ENCODE measurements around the gene TMPRSS3.

TMPRSS3 gene

GRCh38 chr21:42426876-42427480 is 31.1 kb upstream of the TMPRSS3 start:
- Histone ChIP-seq H3K27me3 (ENCODE audit: control insufficient read depth in 1 of 2, insufficient read depth in 2 of 2, low read length in 2 of 2) (peaks cover 0 to 6% of the 10 kb centered on the region in 2 donors), H3K9ac (ENCODE audit: low read length) (no peak overlapping the region), H3K27ac (ENCODE audit: low read depth, low read length) (no peak overlapping the region), H3K36me3 (ENCODE audit: insufficient read depth, low read length) (no peaks in the 10 kb centered on the region), H3K4me1 (ENCODE audit: insufficient read depth, low read length) (no peaks in the 10 kb centered on the region), H3K4me3 (ENCODE audit: low read depth in 1 of 2, low read length in 2 of 2) (no peak overlapping the region), H3K9me3 (ENCODE audit: low read length) (peaks cover under 1% of the 10 kb centered on the region)

- H3K36me3 ChIP-seq (ENCODE audit: insufficient read depth, low read length), result no peaks in the 10 kb centered on the region
- H3K9ac ChIP-seq (ENCODE audit: low read length), result no peak overlapping the region
- H3K4me3 ChIP-seq (ENCODE audit: low read depth in 1 of 2, low read length in 2 of 2), result no peak overlapping the region
- no peaks in the 10 kb centered on the region for H3K9me3 ChIP-seq (ENCODE audit: low read length)
- peaks cover 0 to 6% of the 10 kb centered on the region in 2 donors for H3K27me3 ChIP-seq (ENCODE audit: control insufficient read depth in 1 of 2, insufficient read depth in 2 of 2, low read length in 2 of 2)
- H3K27ac ChIP-seq (ENCODE audit: low read depth, low read length), result no peak overlapping the region
- H3K4me1 ChIP-seq (ENCODE audit: insufficient read depth, low read length), result no peaks in the 10 kb centered on the region
These were observed 30.6 kb upstream of the TMPRSS3 start for GRCh38 chr21:42426424-42426823.

- H3K36me3 ChIP-seq (ENCODE audit: insufficient read depth, low read length), result no peaks in the 10 kb centered on the region
- no peaks in the 10 kb centered on the region for H3K4me1 ChIP-seq (ENCODE audit: insufficient read depth, low read length)
- H3K9me3 ChIP-seq (ENCODE audit: low read length), result no peaks in the 10 kb centered on the region
- no peak overlapping the region for H3K27ac ChIP-seq (ENCODE audit: low read depth, low read length)
- no peak overlapping the region for H3K9ac ChIP-seq (ENCODE audit: low read length)
- H3K4me3 ChIP-seq (ENCODE audit: low read depth in 1 of 2, low read length in 2 of 2), result no peak overlapping the region
- peaks cover 0 to 6% of the 10 kb centered on the region in 2 donors for H3K27me3 ChIP-seq (ENCODE audit: control insufficient read depth in 1 of 2, insufficient read depth in 2 of 2, low read length in 2 of 2)
These were observed 29.7 kb upstream of the TMPRSS3 start for GRCh38 chr21:42425591-42425990.

GRCh38 chr21:42424914-42425541 is 29.2 kb upstream of the TMPRSS3 start:
- Histone ChIP-seq H3K36me3 (ENCODE audit: insufficient read depth, low read length) (no peaks in the 10 kb centered on the region), H3K9me3 (ENCODE audit: low read length) (no peaks in the 10 kb centered on the region), H3K27me3 (ENCODE audit: control insufficient read depth in 1 of 2, insufficient read depth in 2 of 2, low read length in 2 of 2) (peaks cover 0 to 6% of the 10 kb centered on the region in 2 donors), H3K9ac (ENCODE audit: low read length) (no peak overlapping the region), H3K4me1 (ENCODE audit: insufficient read depth, low read length) (no peaks in the 10 kb centered on the region), H3K27ac (ENCODE audit: low read depth, low read length) (no peak overlapping the region), H3K4me3 (ENCODE audit: low read depth in 1 of 2, low read length in 2 of 2) (no peak overlapping the region)

- Histone ChIP-seq H3K4me1 (ENCODE audit: insufficient read depth, low read length) (no peaks in the 10 kb centered on the region), H3K9ac (ENCODE audit: low read length) (no peak overlapping the region), H3K27me3 (ENCODE audit: control insufficient read depth in 1 of 2, insufficient read depth in 2 of 2, low read length in 2 of 2) (peaks cover 0 to 6% of the 10 kb centered on the region in 2 donors), H3K4me3 (ENCODE audit: low read depth in 1 of 2, low read length in 2 of 2) (no peak overlapping the region), H3K9me3 (ENCODE audit: low read length) (no peaks in the 10 kb centered on the region), H3K36me3 (ENCODE audit: insufficient read depth, low read length) (no peaks in the 10 kb centered on the region), H3K27ac (ENCODE audit: low read depth, low read length) (no peak overlapping the region)
These were observed 27.8 kb upstream of the TMPRSS3 start for GRCh38 chr21:42423685-42424084.

- H3K9ac ChIP-seq (ENCODE audit: low read length), result no peak overlapping the region
- H3K27me3 ChIP-seq (ENCODE audit: control insufficient read depth in 1 of 2, insufficient read depth in 2 of 2, low read length in 2 of 2), result peaks cover 0 to 6% of the 10 kb centered on the region in 2 donors
- H3K4me3 ChIP-seq (ENCODE audit: low read depth in 1 of 2, low read length in 2 of 2), result no peak overlapping the region
- no peaks in the 10 kb centered on the region for H3K36me3 ChIP-seq (ENCODE audit: insufficient read depth, low read length)
- H3K9me3 ChIP-seq (ENCODE audit: low read length), result no peaks in the 10 kb centered on the region
- no peaks in the 10 kb centered on the region for H3K4me1 ChIP-seq (ENCODE audit: insufficient read depth, low read length)
- no peak overlapping the region for H3K27ac ChIP-seq (ENCODE audit: low read depth, low read length)
These were observed 27.4 kb upstream of the TMPRSS3 start for GRCh38 chr21:42423197-42423675.

- Histone ChIP-seq H3K9ac (ENCODE audit: low read length) (no peak overlapping the region), H3K9me3 (ENCODE audit: low read length) (no peaks in the 10 kb centered on the region), H3K4me1 (ENCODE audit: insufficient read depth, low read length) (no peaks in the 10 kb centered on the region), H3K4me3 (ENCODE audit: low read depth in 1 of 2, low read length in 2 of 2) (no peak overlapping the region), H3K27me3 (ENCODE audit: control insufficient read depth in 1 of 2, insufficient read depth in 2 of 2, low read length in 2 of 2) (peaks cover 0 to 6% of the 10 kb centered on the region in 2 donors), H3K27ac (ENCODE audit: low read depth, low read length) (no peak overlapping the region), H3K36me3 (ENCODE audit: insufficient read depth, low read length) (no peaks in the 10 kb centered on the region)
These were observed 25.4 kb upstream of the TMPRSS3 start for GRCh38 chr21:42421018-42421793.

GRCh38 chr21:42419845-42420244 is 24.0 kb upstream of the TMPRSS3 start:
- H3K27me3 ChIP-seq (ENCODE audit: control insufficient read depth in 1 of 2, insufficient read depth in 2 of 2, low read length in 2 of 2), result no peaks in the 10 kb centered on the region

GRCh38 chr21:42418886-42419285 is 23.0 kb upstream of the TMPRSS3 start:
- no peaks in the 10 kb centered on the region for H3K4me1 ChIP-seq (ENCODE audit: insufficient read depth, low read length)
- H3K4me3 ChIP-seq (ENCODE audit: low read depth in 1 of 2, low read length in 2 of 2), result no peak overlapping the region
- H3K27ac ChIP-seq (ENCODE audit: low read depth, low read length), result no peak overlapping the region
- H3K9me3 ChIP-seq (ENCODE audit: low read length), result no peaks in the 10 kb centered on the region
- H3K36me3 ChIP-seq (ENCODE audit: insufficient read depth, low read length), result no peaks in the 10 kb centered on the region
- H3K27me3 ChIP-seq (ENCODE audit: control insufficient read depth in 1 of 2, insufficient read depth in 2 of 2, low read length in 2 of 2), result no peaks in the 10 kb centered on the region
- no peak overlapping the region for H3K9ac ChIP-seq (ENCODE audit: low read length)

More at GRCh38 chr21:42419845-42420244, 24.0 kb upstream of the TMPRSS3 start:
- no peaks in the 10 kb centered on the region for H3K4me1 ChIP-seq (ENCODE audit: insufficient read depth, low read length)
- no peaks in the 10 kb centered on the region for H3K36me3 ChIP-seq (ENCODE audit: insufficient read depth, low read length)
- H3K27ac ChIP-seq (ENCODE audit: low read depth, low read length), result no peak overlapping the region
- H3K9me3 ChIP-seq (ENCODE audit: low read length), result no peaks in the 10 kb centered on the region
- H3K9ac ChIP-seq (ENCODE audit: low read length), result no peak overlapping the region
- H3K4me3 ChIP-seq (ENCODE audit: low read depth in 1 of 2, low read length in 2 of 2), result no peak overlapping the region

GRCh38 chr21:42417533-42417932 is 21.7 kb upstream of the TMPRSS3 start:
- Histone ChIP-seq H3K4me1 (ENCODE audit: insufficient read depth, low read length) (no peaks in the 10 kb centered on the region), H3K9me3 (ENCODE audit: low read length) (no peaks in the 10 kb centered on the region), H3K27ac (ENCODE audit: low read depth, low read length) (no peak overlapping the region), H3K4me3 (ENCODE audit: low read depth in 1 of 2, low read length in 2 of 2) (no peak overlapping the region), H3K27me3 (ENCODE audit: control insufficient read depth in 1 of 2, insufficient read depth in 2 of 2, low read length in 2 of 2) (peaks cover 0 to under 1% of the 10 kb centered on the region in 2 donors), H3K9ac (ENCODE audit: low read length) (no peak overlapping the region), H3K36me3 (ENCODE audit: insufficient read depth, low read length) (no peaks in the 10 kb centered on the region)

- H3K36me3 ChIP-seq (ENCODE audit: insufficient read depth, low read length), result no peaks in the 10 kb centered on the region
- H3K9ac ChIP-seq (ENCODE audit: low read length), result no peak overlapping the region
- H3K4me3 ChIP-seq (ENCODE audit: low read depth in 1 of 2, low read length in 2 of 2), result no peak overlapping the region
- no peaks in the 10 kb centered on the region for H3K4me1 ChIP-seq (ENCODE audit: insufficient read depth, low read length)
- H3K9me3 ChIP-seq (ENCODE audit: low read length), result no peaks in the 10 kb centered on the region
- peaks cover 8 to 9% of the 10 kb centered on the region in 2 donors for H3K27me3 ChIP-seq (ENCODE audit: control insufficient read depth in 1 of 2, insufficient read depth in 2 of 2, low read length in 2 of 2)
- no peak overlapping the region for H3K27ac ChIP-seq (ENCODE audit: low read depth, low read length)
These were observed 19.3 kb upstream of the TMPRSS3 start for GRCh38 chr21:42414928-42415769.
